ENCODE data around the gene STRBP.

DNA sequence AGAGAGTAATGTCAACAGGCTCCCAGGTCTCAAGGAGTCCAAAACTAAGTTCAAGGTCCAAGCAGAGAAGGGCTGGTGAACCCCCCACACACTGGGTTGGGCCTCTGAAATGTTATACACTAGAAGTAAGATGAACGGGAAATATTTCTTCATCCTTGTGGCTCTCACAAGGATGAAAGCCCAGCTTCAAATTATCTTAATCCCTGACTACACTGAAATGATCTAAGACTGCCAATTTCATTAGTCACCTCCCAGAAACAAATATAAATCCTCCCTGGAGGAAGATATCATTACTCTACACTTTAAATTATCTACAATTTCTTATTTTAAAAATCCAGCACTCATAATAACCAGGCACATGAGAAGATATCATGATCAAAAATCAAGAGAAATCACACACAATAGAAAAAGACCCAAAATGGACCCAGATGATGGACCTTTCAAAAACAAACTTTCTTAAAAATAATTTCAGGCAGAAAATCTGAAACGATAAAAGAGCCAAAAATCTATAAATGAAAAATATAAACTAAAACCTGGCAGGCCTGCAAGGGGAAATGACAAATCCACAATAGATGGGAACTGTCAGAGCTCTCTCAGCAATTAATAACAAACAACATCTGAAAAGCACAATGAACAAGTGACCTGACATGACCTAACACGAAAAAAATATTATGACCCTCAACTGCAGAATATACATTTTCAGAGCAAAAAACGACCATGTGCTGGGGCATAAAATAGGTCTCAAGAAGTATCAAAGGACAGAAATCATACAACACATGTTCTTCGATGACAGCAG lies 117.5 kb downstream of the STRBP start:
- TF ChIP-seq, protein P1, sequence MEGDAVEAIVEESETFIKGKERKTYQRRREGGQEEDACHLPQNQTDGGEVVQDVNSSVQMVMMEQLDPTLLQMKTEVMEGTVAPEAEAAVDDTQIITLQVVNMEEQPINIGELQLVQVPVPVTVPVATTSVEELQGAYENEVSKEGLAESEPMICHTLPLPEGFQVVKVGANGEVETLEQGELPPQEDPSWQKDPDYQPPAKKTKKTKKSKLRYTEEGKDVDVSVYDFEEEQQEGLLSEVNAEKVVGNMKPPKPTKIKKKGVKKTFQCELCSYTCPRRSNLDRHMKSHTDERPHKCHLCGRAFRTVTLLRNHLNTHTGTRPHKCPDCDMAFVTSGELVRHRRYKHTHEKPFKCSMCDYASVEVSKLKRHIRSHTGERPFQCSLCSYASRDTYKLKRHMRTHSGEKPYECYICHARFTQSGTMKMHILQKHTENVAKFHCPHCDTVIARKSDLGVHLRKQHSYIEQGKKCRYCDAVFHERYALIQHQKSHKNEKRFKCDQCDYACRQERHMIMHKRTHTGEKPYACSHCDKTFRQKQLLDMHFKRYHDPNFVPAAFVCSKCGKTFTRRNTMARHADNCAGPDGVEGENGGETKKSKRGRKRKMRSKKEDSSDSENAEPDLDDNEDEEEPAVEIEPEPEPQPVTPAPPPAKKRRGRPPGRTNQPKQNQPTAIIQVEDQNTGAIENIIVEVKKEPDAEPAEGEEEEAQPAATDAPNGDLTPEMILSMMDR (IDR thresholded peaks at IDR 0.05): no peak
- TF ChIP-seq EP300 (IDR thresholded peaks at IDR 0.05): no peak
